H1 (cell line): Measurements from ENCODE around the gene ZC2HC1C. TPM values are rescaled to one million over a fixed set of nuclear protein-coding genes. Genes with fewer than 3 reads are reported as not detected.

Experiments
- BACH1 ChIP-seq: IDR thresholded peaks from 2 replicates; pipeline ENCODE4 v1.6.1; 2012; ENCODE audit warnings: low read length, improper control_type of control experiment
- CBX5 ChIP-seq: fragments of 300-800, 300-1000 bp; sonication (generic); IDR thresholded peaks from 2 replicates; pipeline ENCODE4 v1.7.1; 2016; ENCODE audit warnings: antibody characterized with exemption, low read length, low read depth
- CHD7 ChIP-seq: fragments of 300-600 bp; sonication (generic); IDR thresholded peaks from 2 replicates; pipeline ENCODE4 v1.7.1; 2012; ENCODE audit warnings: low read length, moderate library complexity, mild to moderate bottlenecking, inconsistent platforms; ENCODE audit not compliant: insufficient replicate concordance
- E2F6 ChIP-seq: IDR thresholded peaks from 2 replicates; pipeline ENCODE4 v1.6.1; 2012; ENCODE audit warnings: inconsistent platforms
- KDM4A ChIP-seq: IDR thresholded peaks from one replicate; pipeline ENCODE4 v1.7.1; 2012; ENCODE audit warnings: low read depth, mild to moderate bottlenecking, moderate library complexity, low read length, inconsistent platforms; ENCODE audit not compliant: severe bottlenecking
- MAFK ChIP-seq: IDR thresholded peaks from 2 replicates; pipeline ENCODE4 v1.6.1; 2012; ENCODE audit warnings: low read depth, mild to moderate bottlenecking, improper control_type of control experiment, low read length
- NRF1 ChIP-seq: IDR thresholded peaks from 2 replicates; pipeline ENCODE4 v1.6.1; 2011; ENCODE audit warnings: mild to moderate bottlenecking, low read depth, low read length, improper control_type of control experiment
- RFX5 ChIP-seq: IDR thresholded peaks from 2 replicates; pipeline ENCODE4 v1.6.1; 2011; ENCODE audit warnings: low read depth, low read length, improper control_type of control experiment, borderline replicate concordance
- SUZ12 ChIP-seq: fragments of 200-600 bp; sonication (generic); IDR thresholded peaks from 2 replicates; pipeline ENCODE4 v1.6.1; 2012; ENCODE audit warnings: mild to moderate bottlenecking, inconsistent platforms, low read length, moderate library complexity, mixed read lengths
- polyA plus RNA-seq, 7 experiments: library from polyadenylated mRNA; depleted of rRNA in 3 of 7; stranded (reverse) in 5 of 7; unstranded in 2 of 7; fragments of >200 nt in 5 of 7; fragments of 200-250 nt in 2 of 7; gene quantifications; 1 replicate in 5 of 7; 2 replicates in 1 of 7; 4 replicates in 1 of 7; pipeline versions ENCODE4 v1.2.1 to v1.2.3, GENCODE V29; 2011 to 2013; ENCODE audit warnings: missing spikeins in 2 of 7, mixed read lengths in 2 of 7
- total RNA-seq: library from RNA; stranded (reverse); fragmentation: NEBNext Ultra II Directional; extraction: Animal tissue kit (Norgen Biotek cat#: 25700); gene quantifications from 2 replicates; pipeline ENCODE4 v1.2.1, GENCODE V29; 2021
- TF ChIP-seq, protein P1 (sequence below): IDR thresholded peaks from 2 replicates; pipeline ENCODE4 v1.6.1; 2012; ENCODE audit warnings: inconsistent platforms

ZC2HC1C gene
- total and polyA plus RNA-seq, 2 of the 8 experiments (the other 6 are each of a cell fraction or from before 2014, with no cell fraction given) = 0.57 to 1.2 TPM

GRCh38 chr14:75025876-75026275 lies 43.6 kb upstream of the ZC2HC1C start (continued):
- TF ChIP-seq CHD7 (no peak), NRF1 (no peak), BACH1 (no peak), KDM4A (no peak), E2F6 (no peak), SUZ12 (no peak), RFX5 (no peak), CBX5 (no peak), MAFK (no peak)
- TF ChIP-seq, protein P1, sequence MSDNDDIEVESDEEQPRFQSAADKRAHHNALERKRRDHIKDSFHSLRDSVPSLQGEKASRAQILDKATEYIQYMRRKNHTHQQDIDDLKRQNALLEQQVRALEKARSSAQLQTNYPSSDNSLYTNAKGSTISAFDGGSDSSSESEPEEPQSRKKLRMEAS = no peak
